Temporal lobe (tissue), 2 donors: ENCODE results near the gene UBE2F. TPM values are rescaled to one million over a fixed set of nuclear protein-coding genes. Genes with fewer than 3 reads are reported as not detected.

Experiments used
- small RNA-seq: library from RNA; depleted of rRNA; stranded (forward); fragments of <200 nt; gene quantifications from one replicate; pipeline ENCODE3, GENCODE V24; 2014; ENCODE audit warnings: low replicate concordance
- total RNA-seq: library from RNA; depleted of rRNA; stranded (reverse); fragments of >200 nt; gene quantifications from one replicate; pipeline ENCODE4 v1.2.3, GENCODE V29; 2014

UBE2F gene
- total RNA-seq, 1 donor from 2014 or later = 23.6 TPM

Small RNA genes lying within 50 kb of the gene (small RNA-seq; reads per million reads assigned to genes)
- gene RNU6-1333P = not detected

Other genes with a start within 250 kb of the UBE2F start
- 3.4 TPM for gene RBM44, start 168.2 kb upstream of the UBE2F start, total RNA-seq
- gene RAMP1, start 107.4 kb upstream of the UBE2F start, total RNA-seq = 6.4 TPM
- gene SCLY, start 94.0 kb downstream of the UBE2F start, total RNA-seq = 7.6 TPM
- gene ESPNL, start 133.3 kb downstream of the UBE2F start, total RNA-seq = under 0.01 TPM
- gene KLHL30, start 171.7 kb downstream of the UBE2F start, total RNA-seq = not detected
- gene ERFE, start 192.0 kb downstream of the UBE2F start, total RNA-seq = 0.74 TPM
- gene ILKAP, start 236.7 kb downstream of the UBE2F start, total RNA-seq = 44.7 TPM